Measurements from ENCODE around the gene URGCP.
"Not testable (repeated sequence)": the region's sequence is repeated elsewhere in the genome, so short reads cannot be mapped to it uniquely, and the experiment has no call there.

URGCP gene

DNA sequence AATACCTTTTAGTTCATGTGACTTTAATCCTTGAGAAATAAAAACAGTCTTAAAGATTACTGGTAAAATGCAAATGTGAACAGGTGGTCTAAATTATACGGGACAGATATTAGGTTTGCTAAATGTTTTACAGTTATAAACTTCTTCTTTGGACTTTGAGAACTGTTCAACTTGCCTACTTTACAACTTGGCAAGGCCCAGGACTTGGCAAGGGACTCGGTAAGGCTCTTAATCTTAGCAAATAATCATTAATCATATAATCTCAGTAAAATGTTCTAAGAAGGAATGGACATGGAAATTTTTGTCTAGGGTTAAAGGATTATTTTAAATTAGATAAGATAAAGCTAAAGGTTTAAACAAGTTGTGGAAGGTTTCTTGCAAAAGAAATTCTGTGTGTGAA lies 15.0 kb upstream of the URGCP start:
- no peak for DNase-seq (ENCODE audit: low spot score)

- no peak for DNase-seq (ENCODE audit: low spot score)
Measured at GRCh38 chr7:43915907-43916306, 9.5 kb upstream of the URGCP start.

DNA sequence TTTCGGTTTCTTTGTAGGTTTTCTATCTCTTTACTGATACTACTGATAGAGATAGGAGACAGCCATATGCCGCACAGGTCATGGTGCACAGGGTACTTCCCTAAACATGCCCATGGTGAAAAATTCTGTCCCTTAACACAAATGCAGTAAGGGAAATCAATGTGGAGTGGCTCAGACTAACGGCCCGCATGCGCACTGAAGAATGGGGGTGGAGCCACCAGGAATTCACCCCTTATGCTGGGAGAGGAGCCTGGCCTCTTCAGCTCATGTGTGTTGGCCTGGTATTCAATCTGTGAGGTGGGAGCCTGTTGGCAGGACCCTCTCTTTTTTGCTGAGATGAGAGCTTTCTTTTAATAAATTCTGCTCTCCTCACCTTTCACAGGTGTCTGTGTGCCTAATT lies 8.4 kb upstream of the URGCP start:
- DNase-seq (ENCODE audit: low spot score), result no peak

- DNase-seq (ENCODE audit: low spot score), result peak; percentile 28
Measured at GRCh38 chr7:43905956-43906330, 453 bp downstream of the URGCP start.

DNA sequence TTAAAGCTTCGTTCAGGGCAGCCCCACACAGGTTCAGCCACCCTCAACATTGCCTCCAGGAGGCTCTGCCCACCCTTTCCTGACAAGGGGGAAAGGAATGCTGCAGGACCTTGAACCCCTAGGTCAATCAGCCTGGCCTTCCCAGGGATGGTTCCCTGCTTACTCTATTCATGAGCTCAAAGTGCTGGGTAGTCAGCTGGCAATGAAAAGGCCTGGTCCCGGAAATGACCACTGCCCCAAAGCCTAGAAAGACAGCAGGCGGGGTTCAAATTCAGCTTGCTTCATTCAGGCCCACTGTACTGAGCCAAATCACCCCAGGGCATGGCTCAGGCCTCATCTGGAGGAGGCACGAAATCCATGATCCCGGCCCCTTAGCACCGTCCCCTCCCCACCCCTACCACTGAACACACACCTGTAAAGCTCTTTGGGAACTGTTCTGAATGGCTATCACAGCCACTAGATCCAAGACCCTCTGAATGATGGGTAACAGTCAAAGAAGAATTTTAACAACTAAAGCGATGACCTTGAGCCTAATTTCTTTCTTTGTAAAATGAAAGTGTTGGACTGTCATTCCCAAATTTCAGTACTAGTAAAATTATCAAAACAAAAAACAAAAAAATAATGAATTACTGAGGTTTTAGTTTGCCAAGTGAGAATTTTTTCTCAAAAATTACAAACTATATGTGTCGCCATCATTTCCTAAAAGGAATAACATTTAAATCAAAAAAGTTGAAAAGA lies 1.0 kb downstream of the URGCP start:
- DNase-seq (ENCODE audit: low spot score), result peak; percentile 72

DNA sequence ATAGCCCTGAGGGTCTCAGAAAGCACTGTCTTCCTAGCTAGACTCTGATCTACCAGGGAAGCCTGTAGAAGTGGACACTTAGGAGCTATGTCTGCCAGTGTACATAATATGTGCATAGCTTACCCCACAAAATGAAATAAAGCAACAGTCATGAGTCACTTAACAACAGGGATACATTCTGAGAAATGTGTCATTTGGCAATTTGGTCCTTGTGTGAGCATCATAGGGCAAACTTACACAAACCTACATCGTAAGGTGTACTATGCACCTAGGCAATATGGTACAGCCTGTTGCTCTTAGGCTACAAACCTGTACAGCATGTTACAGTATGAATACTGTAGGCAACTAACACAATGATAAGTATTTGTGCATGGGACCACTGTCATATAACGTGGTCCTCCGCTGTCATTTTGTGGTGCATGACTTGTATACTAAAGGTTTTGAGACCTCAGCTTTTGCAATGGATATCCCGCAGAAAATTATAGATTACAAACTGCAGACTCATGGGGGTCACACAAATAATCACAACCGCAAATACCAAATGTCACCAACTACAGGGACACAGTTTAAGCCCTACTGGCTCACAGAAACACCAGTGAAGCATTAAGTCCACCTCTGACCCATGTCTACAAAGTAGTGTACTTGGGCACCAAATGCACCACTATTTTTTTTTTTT lies 1.7 kb downstream of the URGCP start:
- DNase-seq (ENCODE audit: low spot score), result no peak

GRCh38 chr7:43902542-43903054 lies 3.8 kb downstream of the URGCP start:
- no peak for DNase-seq (ENCODE audit: low spot score)

- DNase-seq (ENCODE audit: low spot score), result not testable (repeated sequence)
Measured at GRCh38 chr7:43898571-43898970, 7.8 kb downstream of the URGCP start.

- no peak for DNase-seq (ENCODE audit: low spot score)
Measured at GRCh38 chr7:43895847-43896415, 10.5 kb downstream of the URGCP start.

GRCh38 chr7:43891069-43891955 lies 15.1 kb downstream of the URGCP start:
- DNase-seq (ENCODE audit: low spot score), result no peak

- DNase-seq (ENCODE audit: low spot score), result no peak
Measured at GRCh38 chr7:43890468-43890867, 15.9 kb downstream of the URGCP start.

- no peak for DNase-seq (ENCODE audit: low spot score)
Measured at GRCh38 chr7:43888993-43889945, 17.1 kb downstream of the URGCP start.

- no peak for DNase-seq (ENCODE audit: low spot score)
Measured at GRCh38 chr7:43884617-43885016, 21.8 kb downstream of the URGCP start.

- DNase-seq (ENCODE audit: low spot score), result no peak
Measured at GRCh38 chr7:43884209-43884608, 22.2 kb downstream of the URGCP start.

DNA sequence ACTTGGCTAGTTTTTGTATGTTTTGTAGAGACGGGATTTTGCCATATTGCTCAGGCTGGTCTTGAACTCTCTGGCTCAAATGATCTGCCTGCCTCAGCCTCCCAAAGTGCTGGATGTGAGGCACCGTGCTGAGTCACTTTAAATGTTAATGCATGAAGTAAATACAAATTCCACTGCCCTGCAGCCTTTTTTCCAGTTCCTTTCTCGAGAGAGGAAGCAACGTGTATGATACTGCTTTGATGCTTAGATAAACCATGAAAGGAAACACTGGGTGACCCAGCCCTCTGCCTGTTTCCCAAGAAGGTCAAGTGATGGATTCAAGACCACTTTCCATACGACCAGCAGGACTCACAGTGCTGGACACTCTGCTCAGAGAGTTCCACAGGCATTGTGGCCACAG lies 25.8 kb downstream of the URGCP start:
- no peak for DNase-seq (ENCODE audit: low spot score)

DNA sequence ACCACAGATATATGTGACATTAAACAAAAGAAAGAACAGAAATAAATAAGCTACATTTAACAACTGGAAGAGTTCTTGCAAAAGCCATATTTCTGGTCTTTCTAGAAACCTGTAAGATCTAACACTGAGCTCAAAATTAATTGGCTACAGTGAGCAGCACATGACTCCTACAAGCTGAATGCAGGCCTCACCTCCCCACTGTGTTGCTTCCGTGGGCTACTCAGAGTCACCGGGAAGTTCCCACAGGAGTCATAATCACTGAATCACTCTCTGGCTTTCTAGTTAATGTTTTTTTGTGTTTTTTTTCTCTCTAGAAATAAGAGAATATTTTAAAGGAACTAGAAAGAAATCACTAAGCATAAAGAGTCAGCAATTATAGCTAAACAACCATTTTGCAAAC lies 26.9 kb downstream of the URGCP start:
- DNase-seq (ENCODE audit: low spot score), result no peak

- no peak for DNase-seq (ENCODE audit: low spot score)
Measured at GRCh38 chr7:43878867-43879266, 27.5 kb downstream of the URGCP start.

DNA sequence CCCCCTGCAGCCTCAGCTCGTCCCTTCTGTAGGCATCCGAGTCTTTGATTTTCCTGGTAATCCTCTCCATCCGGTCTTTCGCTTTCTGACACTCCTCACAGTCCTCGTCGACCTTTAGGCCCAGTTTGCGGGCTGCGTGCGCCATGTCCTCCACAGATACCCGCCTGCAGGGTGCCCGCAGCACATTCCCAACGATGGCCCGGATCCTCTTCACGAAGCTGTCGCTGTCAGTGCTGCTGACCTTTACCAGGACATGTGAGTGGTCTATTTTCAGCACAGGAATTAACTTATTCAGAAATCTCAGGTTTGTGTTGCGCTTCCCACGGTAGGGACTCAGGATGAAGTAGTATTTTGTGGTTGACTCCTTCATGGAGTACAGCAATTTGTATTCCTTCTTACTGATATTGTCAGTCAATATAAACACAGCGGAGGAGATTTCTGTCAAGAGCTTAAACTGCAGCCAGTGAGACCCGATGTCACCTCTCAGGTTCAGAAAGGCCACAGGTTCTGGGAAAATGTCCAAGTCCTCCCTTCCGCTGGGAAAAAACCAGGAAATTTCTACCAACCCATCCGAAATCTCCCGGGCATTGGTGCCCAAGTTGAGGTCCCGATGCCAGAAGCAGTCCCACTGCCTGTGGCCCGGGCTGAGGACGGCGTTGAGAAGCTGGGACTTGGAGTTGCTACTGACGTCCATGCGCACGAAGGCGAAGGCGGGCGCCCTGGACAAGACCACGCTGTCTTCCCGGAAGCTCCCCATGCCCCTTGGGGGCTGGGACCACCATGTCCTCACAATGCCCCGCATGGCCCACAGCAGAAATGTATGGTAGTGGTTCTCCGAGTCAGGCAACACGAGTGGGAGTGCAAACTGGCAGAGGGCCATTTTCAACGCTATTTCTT lies 28.2 kb downstream of the URGCP start:
- DNase-seq (ENCODE audit: low spot score), result no peak

DNA sequence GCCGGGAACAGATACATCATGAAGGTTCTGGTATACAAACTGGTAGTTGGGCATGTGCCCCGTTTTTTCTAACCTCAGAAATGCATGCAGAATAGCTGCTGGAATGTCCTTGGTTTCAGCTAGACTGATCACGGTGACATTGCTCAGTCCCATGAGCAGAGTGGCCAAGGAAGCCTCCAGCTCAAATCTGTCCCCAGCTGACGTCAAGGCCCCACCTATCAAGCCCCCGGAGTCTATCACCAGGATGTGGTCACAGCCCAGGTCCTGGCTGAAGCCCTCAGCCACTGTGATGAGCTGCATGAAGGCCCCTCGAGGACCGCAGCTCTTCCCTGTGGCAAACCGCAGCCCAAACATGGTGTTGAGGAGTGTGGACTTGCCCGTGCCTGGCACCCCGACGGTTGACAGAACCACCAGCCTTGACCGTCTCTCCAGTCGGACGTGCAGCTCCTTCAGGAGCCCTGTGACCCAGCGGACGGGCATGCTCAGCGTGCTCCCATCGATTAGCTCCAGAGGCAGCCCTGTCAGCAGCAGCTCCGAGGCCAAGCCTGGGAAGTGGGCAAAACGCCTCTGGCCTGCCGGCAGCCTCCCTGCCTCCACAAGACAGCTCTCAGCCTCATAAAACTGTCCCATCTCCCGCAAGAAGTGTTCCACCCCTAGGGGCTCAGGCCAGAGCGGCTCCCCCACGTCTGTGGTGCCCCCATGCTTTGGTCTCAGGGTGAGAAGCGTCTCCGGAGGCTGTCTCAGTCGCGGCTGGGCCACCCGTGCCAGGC lies 29.2 kb downstream of the URGCP start:
- DNase-seq (ENCODE audit: low spot score), result no peak
